GM04504 (cell line): ENCODE results near the gene CIDEA.

Source experiments
- DNase-seq: peaks from one replicate; pipeline ENCODE4 v3.0.0-alpha.2; 2012; ENCODE audit warnings: low read depth

Gene CIDEA

DNA sequence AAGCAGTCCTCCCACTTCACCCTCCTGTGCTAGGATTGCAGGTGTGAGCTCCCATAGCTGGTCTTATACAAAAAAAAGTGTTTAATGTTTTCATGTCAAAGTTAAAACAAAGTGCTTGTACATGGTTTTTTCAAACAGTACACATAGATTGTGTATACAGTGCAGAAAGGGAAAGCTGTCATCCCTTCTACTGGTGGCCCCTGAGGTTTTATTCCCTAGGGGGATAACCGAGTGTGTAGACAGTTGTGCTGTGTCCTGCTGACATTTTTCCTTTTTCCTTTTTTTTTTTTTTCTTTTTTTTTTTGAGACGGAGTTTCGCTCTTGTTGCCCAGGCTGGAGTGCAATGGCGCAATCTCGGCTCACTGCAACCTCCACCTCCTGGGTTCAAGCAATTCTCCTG lies 64.7 kb downstream of the CIDEA start:
- no peak for DNase-seq

- no peak for DNase-seq
These were observed 67.2 kb downstream of the CIDEA start for GRCh38 chr18:12321333-12321732.

DNA sequence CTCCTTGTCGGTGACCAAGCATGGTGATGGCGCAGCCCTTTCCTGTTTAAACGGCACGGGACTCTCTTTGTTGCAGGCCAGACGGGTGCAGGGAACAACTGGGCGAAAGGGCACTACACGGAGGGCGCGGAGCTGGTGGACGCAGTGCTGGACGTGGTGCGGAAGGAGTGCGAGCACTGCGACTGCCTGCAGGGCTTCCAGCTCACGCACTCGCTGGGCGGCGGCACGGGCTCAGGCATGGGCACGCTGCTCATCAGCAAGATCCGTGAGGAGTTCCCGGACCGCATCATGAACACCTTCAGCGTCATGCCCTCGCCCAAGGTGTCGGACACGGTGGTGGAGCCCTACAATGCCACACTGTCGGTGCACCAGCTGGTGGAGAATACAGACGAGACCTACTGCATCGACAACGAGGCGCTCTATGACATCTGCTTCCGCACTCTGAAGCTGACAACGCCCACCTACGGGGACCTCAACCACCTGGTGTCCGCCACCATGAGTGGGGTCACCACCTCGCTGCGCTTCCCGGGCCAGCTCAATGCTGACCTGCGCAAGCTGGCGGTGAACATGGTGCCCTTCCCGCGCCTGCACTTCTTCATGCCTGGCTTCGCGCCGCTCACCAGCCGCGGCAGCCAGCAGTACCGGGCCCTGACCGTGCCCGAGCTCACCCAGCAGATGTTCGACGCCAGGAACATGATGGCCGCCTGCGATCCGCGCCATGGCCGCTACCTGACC lies 71.0 kb downstream of the CIDEA start:
- DNase-seq: no peak

DNA sequence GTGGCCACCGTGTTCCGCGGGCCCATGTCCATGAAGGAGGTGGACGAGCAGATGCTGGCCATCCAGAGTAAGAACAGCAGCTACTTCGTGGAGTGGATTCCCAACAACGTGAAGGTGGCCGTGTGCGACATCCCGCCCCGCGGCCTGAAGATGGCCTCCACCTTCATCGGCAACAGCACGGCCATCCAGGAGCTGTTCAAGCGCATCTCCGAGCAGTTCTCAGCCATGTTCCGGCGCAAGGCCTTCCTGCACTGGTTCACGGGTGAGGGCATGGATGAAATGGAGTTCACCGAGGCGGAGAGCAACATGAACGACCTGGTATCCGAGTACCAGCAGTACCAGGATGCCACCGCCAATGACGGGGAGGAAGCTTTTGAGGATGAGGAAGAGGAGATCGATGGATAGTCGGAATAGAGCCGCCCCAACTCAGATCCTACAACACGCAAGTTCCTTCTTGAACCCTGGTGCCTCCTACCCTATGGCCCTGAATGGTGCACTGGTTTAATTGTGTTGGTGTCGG lies 71.6 kb downstream of the CIDEA start:
- no peak for DNase-seq

GRCh38 chr18:12326711-12327460 lies 72.7 kb downstream of the CIDEA start:
- no peak for DNase-seq
